HG03280 (cell line): ENCODE data around the gene SPNS2.
"Not testable (repeated sequence)": the region's sequence is repeated elsewhere in the genome, so short reads cannot be mapped to it uniquely, and the experiment has no call there.

Experiments
- ATAC-seq: cut with Tn5 transposase; IDR thresholded peaks from one replicate; pipeline ENCODE4 v1.9.1; 2021; ENCODE audit warnings: mild to moderate bottlenecking, moderate library complexity; ENCODE audit not compliant: unreplicated experiment

SPNS2 gene

DNA sequence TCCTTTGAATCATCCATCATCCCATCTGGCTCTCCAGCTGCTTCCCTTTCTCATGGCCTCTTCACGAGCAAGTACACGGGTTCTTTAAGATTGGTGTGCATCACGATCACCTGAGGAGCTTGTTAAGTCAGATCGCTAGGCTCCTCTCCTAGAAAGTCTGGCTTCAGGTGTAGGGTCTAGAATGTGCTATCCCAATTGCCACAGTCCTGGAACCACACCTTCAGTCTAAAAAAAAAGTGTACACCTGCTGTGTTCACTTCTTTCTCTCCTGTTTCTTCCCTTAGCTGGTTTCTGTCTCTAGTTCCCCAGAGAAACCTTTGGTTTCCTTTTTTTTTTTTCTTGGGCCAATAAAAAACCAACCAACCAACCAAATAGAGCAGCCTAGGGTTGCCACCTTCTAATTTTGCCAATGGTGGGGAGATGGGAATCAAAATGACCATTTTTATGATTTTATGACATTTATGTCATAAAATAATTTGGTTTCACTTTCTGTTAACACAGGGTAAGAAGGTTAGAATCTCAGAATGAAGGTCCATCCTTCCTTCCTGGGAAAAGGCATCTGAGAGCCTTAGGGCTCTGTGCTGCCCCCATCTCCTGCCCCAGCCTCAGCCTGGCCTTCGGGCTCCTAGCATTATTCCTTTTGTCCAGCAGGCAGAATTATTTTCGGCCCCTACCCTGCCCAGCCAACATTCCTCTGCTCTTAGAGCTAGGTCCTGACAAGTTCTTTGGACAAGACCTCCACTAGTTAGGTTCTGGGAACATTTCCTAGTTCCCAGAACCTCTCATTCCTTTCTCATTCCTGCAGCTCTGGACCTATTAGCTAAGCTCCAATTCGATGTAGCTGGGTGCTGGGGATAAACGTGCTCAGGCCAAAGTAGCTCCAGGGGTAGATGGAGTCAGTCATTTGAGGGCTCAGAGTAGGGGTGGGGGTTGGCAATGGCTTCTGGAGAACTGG lies 63.6 kb downstream of the SPNS2 start:
- ATAC-seq = no peak

DNA sequence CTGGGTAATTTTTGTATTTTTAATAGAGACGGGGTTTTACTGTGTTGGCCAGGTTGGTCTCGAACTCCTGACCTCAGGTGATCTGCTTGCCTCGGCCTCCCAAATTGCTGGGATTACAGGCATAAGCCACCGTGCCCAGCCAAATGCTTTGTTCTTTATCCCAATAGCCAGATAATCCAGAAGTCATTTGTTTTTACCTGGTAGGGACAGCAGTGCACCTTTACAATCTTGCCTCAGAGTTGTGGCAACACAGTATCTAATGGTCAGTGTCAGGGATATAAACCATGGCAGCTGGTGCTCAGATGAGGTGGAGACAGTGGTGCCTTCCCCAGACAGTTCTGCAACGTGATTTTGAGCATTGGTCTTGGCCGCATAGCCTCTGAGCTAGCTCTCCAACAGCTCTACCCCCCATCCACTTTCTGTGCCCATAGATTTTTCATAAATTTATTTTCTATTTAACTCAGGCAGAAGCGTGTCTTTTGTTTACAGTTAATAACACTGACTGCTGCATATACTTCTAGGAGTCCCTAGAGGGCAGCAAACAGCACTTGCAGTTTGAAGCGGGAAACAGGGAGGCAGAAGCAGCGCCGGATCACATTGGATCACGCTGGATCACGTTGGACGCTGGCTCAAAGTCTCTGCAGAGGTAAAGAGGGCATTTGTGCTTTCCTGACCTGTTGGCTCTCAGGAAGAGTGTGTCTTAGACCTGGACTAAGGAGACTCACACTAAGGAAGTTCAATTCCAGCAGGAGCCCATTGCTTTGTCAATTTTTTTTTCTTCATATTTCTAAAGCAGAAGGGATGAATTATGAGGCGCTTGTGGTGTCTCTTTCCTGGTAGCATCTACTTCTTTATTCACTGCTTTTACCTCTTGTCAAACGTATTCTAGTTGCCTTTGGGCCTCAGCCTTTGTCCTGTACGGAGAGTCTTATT lies 66.8 kb downstream of the SPNS2 start:
- no peak for ATAC-seq

DNA sequence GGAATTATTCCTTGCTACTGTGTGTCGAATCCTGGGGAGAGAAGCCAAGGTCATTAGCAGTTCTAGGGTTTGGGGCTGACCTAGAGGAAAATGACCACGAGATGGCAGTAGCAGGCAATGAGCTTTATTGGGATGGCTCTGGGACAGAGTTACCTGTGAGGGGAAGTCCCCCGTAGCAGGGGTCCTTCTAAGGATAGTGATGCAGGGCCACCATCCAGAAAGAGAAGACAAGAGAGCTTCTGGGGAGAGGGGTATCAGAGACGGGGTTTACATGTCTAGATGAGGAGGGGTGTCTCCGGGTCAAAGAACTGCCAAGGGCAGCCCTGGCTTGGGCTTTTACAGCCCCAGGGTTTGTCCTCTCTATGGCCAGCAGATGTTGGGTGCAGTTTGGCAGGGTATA lies 68.1 kb downstream of the SPNS2 start:
- no peak for ATAC-seq

DNA sequence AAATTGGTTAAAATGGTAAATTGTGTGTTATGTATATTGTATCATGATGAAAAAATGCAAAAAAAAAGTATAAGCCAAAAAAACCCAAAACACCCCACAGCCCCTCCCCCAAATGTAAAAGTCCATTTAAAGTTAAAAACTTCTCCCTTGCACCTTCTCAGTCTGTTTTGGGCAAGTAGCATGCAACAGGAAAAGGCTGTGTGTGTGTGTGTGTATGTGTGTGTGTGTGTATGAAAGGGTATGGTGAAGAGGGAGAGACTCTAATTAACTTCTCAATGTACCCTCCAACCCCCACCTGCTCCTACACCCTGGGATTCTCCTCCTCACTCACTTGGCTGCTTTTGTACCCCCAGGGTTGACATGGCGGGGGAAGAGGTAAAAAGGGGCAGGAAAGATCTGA lies 70.9 kb downstream of the SPNS2 start:
- no peak for ATAC-seq

DNA sequence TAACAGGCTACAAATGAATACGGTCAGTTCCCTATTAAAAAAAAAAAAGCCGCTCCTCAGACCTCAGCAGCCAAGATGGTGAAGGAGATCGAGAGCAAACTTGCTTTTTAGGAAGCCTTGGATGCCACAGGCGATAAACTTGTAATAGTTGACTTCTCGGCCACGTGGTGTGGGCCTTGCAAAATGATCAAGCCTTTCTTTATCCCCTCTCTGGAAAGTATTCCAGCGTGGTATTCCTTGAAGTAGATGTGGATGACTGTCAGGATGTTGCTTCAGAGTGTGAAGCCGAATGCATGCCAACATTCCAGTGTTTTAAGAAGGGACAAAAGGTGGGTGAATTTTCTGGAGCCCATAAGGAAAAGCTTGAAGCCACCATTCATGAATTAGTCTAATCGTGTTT lies 73.5 kb downstream of the SPNS2 start:
- no peak for ATAC-seq

DNA sequence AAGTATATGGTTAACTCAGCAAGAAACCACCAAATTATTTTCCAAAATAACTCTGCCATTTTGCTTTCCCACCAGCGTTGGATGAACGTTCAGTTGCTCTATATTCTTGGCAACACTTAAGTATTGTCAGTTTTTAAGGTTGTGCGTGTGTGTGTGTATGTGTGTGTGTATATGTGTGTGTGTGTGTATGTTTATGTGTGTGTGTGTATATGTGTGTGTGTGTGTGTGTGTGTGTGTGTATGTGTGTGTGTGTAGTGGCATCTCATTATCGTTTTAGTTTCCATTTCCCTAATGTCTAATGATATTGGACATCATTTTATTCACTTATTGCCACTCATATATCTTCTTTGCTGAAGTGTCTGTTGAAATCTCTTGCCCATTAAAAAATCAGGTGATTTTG lies 74.4 kb downstream of the SPNS2 start:
- ATAC-seq = no peak

DNA sequence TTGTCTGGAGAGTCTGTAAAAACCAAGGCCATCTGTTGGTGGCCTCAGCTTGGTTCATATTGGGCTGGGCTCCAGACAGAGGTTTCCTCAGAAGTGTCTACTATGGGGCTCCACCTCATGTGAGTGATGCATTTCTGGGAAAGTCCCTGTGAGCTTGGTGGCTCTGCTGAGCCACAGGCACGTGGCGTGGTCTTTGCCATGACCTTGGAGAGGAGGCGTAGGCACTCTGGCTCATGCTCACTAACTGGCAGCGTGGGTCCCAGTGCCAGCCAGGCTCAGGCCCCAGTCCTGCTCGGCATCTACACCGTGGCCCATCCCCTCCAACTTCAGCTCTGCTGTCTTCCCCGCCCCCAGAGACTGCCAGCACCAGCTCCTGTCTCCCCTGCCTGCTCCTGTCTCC lies 75.0 kb downstream of the SPNS2 start:
- ATAC-seq = no peak

DNA sequence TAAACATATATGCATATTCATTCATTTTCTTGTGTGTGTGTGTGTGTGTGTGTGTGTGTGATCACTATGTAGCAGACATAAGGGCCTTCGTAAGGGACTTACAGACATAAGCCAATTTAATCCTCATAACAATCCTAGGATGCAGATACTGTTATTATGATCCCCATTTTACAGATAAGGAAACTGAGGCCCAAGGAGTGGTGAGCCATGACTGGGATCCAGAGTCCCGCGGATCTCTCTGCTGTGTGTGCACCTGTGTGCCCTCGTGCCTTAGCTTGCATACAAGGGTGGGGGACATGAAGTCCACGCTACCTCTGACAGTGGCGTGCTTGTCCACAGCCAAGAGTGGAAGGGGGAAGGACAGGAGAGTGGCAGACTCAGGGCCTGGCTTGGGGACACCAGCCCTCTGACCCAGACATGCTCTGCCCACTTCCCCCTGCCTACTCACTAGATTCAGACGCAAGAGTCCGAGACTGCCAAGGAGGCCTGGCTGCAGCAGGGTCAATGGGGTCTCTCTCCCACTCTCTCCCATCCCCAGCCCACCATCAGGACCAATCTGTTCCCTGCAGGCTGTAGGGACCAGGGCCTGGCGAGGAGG lies 75.9 kb downstream of the SPNS2 start:
- no peak for ATAC-seq

DNA sequence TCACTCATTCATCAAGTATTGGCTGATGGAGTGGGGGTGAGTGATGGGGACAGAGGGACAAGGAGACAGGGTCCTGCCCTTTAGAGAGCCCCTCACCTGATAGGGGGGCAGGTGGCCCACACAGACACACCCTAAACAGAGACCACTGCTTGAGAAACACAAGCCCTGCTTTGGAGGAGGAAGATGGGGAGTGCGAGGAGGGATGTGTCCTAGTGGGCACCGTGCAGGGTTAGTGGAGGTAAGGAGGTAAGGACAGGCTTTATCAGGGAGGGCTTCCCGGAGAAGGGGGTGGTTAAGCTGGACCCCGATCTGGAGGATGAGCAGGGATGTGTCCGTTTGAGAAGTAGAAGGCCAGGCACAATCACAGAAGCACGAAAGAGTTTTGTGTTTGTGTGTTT lies 77.5 kb downstream of the SPNS2 start:
- ATAC-seq = no peak

DNA sequence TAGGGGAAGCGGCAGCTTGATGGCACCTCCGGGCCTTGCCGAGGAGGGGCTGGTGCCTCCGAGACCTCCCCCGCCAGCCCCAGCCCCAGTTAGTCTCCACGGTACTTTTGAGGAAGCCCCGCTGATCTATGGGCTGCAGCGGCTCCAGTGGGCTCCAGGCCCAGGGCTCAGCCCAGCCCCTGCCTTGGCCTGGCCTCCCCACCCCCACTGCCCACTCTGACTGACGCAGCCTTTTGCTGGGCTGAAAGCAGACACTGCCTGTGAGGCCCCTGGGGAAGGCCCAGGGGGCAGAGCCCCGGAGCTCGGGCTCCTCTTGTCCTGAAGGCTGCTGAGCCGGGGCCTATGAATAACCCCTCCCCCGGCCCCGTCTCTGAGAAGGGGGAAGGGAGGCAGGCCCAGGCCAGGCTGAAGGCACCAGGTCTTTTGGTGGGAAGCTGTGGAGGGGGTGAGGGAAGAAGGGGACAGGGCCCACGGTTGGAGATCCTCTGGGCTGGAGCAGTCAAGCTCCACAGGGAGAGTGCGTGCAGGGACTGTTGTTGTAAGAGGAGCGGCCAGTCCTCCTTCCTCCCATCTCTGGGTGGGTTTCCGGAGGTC lies 78.1 kb downstream of the SPNS2 start:
- no peak for ATAC-seq

DNA sequence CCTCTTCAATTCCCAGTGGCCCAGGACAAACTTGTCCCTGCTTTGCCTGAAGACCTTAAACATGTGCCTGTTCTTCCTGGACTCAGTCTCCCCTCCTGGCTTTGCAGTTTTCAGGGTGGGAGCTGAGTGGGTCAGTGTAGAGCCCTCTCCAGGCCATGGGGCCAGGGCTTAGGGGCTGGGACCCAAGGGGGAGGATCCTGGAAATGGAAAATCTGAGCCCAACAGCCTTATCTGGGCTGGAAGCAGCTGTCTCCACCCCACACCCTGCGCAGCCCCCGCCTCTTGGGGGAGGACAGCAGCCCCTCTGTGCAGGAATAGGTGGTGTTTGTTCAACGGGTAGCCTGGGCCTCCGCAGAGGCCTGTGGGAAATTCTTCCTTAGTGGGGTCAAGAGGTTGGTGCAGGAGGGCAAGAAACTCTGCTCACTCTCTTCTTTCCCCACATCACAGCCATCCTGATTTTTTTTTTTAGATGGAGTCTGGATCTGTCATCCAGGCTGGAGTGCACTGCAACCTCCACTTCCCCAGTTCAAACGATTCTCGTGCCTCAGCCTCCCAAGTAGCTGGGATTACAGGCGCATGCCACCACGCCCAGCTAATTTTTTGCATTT lies 78.8 kb downstream of the SPNS2 start:
- no peak for ATAC-seq

DNA sequence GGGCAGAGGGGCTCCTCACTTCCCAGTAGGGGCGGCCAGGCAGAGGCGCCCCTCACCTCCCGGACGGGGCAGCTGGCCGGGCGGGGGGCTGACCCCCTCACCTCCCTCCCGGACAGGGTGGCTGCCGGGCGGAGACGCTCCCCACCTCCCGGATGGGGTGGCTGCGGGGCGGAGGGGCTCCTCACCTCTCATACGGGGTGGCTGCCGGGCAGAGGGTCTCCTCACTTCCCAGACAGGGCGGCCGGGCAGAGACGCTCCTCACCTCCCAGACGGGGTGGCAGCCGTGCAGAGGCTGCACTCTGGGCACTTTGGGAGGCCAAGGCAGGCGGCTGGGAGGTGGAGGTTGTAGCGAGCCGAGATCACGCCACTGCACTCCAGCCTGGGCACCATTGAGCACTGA lies 79.7 kb downstream of the SPNS2 start:
- not testable (repeated sequence) for ATAC-seq

DNA sequence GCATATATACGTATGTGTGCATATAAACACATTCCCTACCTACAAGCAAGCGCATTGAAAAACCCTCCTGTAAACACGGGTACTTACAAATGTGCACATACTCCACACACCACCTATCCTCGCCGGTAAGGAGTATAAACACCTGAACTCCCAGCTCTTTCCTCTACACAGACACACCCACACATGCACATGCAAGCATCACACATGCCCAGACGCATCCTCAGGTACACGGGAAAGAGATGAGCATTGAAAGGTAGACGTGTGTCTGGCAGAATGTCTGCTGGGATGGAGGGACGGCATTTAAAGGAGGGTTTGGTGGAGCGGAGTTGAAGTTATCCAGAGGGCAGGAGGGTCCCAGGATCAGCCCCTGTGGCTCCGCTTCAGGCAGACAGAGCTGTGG lies 81.0 kb downstream of the SPNS2 start:
- ATAC-seq = no peak

DNA sequence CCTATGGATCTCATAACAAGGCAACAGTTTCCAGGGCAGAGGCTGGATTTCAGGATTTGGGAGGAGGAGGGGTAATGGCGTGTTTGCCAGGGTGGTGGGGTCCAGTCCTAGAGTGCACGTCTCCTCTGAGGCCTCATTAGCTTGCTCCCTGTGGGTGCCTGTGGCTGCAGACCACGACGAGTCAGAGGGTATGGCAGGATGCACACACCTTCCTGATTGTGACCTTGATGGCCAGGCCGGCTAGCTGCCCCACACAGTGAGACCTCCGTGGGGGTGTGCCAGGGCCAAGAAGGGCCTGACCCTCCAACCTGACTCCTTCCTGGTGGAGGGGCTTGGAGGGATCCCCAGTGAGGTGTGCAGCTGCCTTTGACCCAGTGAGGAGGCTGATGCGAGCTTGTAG lies 81.6 kb downstream of the SPNS2 start:
- no peak for ATAC-seq

DNA sequence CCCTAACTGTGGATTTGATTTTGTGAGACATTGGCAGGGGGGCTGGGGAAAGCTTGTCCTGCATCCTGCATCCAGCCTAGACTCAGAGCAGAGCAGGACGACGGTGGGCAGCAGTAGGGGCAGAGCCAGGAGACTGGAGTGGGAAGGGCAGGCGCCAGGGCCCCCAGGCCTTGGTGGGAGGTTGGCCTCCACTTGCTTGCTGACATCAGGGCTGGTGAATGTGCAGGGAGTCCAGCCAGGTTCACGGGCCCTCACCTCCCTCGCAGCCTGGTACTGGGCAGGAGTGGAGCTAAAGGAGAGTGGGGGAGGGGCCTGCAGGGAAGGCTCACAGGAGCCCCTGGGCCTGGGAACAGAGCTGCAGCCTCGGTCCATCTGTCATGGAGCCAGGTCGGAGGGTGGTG lies 83.4 kb downstream of the SPNS2 start:
- no peak for ATAC-seq

DNA sequence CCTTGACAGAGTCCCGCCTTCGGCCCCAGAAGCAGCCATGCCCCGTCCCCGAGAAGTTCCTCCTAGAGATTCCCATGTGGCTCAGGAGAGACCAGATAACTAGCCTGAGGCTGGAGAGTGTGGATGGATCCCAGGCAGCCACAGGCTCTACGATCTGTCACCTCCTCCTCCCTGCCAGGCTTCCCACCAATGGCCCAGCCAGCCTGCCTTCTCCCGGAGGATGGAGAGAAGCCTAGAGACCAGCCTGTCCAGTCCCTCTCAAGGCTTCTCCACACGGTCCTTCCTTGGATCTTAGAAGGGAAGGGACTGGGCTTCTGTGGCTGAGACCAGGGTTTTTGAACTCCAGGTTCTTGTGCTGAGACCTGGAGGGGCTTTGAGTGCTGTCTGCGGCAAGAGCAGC lies 84.0 kb downstream of the SPNS2 start:
- no peak for ATAC-seq

DNA sequence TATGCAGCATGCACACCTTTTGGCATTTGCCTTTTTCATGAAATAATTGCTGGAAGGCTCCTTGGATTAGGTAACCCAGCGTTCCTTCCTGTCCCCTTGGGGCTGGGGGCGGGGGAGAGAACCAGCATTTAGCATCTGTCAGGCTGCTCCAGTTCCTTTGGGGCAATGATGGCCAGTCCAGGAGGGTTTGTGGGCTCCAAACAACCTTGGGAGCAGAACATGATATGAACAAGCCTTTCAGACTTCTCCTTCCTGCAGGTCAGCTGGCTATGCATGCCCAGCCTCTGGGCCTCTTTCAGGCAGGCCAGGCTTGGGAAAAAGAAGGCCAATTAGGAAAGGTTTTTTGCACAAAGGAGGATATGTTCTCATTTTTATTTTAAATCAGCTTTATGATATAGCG lies 84.5 kb downstream of the SPNS2 start:
- no peak for ATAC-seq

DNA sequence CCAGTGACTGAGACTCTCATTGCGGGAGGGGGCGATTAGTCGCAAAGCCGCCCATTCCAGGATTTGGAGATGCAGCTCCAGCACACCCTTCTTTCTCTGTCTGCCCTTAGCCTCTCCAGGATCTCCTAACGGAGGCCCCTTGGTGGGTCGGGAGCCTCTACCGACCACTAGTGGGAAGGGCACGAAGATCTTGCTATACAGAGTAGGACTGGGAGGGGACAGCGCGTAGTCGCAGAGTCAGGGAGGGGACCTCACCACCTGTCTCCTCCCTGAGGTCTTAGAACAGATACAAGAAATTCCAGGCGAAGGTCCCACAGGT lies 85.1 kb downstream of the SPNS2 start:
- ATAC-seq = no peak

DNA sequence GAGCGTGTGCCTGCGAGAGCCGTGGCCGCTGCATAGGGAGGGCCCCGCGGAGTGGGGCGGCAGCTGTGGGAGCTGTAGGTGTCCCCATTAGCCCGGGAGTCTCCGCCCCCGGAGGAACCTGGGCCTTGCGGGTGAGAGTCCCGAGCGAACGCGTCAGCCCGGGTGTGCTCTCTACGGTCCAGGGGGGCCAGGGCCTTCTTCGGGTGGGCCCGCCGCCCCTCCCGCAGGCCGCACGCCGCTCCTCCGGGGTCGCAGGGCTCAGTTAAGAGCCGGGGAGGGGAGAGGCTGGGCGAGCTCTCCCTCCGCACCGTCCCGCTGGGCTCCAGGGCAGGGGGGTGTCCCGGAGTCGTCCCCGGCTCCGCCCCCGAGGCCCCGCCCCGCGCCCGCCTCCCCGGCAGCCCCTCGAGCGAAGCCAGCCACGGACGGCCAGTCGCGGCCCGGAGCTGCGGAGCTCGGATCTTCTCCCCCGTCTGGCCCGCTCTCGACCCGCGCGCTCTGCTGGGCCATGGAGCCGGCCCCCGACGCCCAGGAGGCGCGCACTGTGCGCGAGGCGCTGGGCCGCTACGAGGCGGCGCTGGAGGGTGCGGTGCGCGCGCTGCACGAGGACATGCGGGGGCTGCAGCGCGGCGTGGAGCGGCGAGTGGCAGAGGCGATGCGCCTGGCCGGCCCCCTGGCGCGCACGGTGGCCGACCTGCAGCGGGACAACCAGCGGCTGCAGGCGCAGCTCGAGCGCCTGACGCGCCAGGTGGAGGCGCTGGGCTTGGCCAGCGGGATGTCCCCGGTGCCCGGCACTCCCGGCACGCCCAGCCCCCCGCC lies 85.6 kb downstream of the SPNS2 start, which contains the start of gene SMTNL2:
Gene SMTNL2 (plus strand): TSS at position 429 of the 816 bp plus-strand sequence. CDS start 77 bp downstream, at position 506.
- ATAC-seq = no peak
